ENCODE results near the gene MAGI2.

The MAGI2 gene

DNA sequence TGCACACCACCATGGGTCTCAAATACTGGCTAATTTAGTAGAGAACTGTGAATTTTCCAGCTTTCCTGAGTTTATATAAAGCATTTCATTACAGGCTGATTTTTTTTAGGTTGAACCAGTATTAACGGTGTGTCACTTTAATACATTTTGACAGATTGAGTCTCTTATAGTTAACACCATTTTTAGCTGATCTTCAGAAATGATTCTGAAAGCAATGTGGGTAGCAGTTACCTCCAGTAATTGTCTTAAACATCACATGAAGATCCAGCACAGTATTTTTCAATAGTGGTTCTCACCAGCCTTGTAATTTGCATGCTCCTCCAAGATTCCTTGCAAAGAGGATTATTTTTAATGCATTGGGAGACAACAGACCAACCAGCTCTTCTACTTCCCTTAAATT is 961.3 kb downstream of the MAGI2 start:
- TF ChIP-seq, protein P1, sequence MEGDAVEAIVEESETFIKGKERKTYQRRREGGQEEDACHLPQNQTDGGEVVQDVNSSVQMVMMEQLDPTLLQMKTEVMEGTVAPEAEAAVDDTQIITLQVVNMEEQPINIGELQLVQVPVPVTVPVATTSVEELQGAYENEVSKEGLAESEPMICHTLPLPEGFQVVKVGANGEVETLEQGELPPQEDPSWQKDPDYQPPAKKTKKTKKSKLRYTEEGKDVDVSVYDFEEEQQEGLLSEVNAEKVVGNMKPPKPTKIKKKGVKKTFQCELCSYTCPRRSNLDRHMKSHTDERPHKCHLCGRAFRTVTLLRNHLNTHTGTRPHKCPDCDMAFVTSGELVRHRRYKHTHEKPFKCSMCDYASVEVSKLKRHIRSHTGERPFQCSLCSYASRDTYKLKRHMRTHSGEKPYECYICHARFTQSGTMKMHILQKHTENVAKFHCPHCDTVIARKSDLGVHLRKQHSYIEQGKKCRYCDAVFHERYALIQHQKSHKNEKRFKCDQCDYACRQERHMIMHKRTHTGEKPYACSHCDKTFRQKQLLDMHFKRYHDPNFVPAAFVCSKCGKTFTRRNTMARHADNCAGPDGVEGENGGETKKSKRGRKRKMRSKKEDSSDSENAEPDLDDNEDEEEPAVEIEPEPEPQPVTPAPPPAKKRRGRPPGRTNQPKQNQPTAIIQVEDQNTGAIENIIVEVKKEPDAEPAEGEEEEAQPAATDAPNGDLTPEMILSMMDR (IDR thresholded peaks at IDR 0.05; ENCODE audit: low read depth, low read length, poor library complexity, severe bottlenecking) = no peak
- no peak for TF ChIP-seq EZH2phosphoT487 (IDR thresholded peaks at IDR 0.05; ENCODE audit: borderline replicate concordance, low read length)
- H3K9me3 ChIP-seq (ENCODE audit: control insufficient read depth, insufficient read depth, low read length) = no peaks in the 10 kb centered on the region
- H3F3A ChIP-seq (ENCODE audit: control insufficient read depth, insufficient read depth) = no peaks in the 10 kb centered on the region
- H3K36me3 ChIP-seq (ENCODE audit: control insufficient read depth, low read length) = no peaks in the 10 kb centered on the region
- H3K79me2 ChIP-seq (ENCODE audit: control insufficient read depth, low read length) = no peaks in the 10 kb centered on the region
- no peak overlapping the region for H3K4me3 ChIP-seq (ENCODE audit: low read length)
- no peaks in the 10 kb centered on the region for H3K27me3 ChIP-seq (ENCODE audit: control insufficient read depth, low read length)
- H3K27ac ChIP-seq (ENCODE audit: low read depth, low read length) = no peak overlapping the region
- no peak overlapping the region for H3K4me2 ChIP-seq (ENCODE audit: low read length)
- H4K20me1 ChIP-seq (ENCODE audit: control insufficient read depth, insufficient read depth, low read depth, low read length) = no peaks in the 10 kb centered on the region
- no peaks in the 10 kb centered on the region for H3K4me1 ChIP-seq (ENCODE audit: control insufficient read depth, low read length)
- H3K9me2 ChIP-seq (replicated peaks; ENCODE audit: control insufficient read depth, low read length) = no peaks in the 10 kb centered on the region

DNA sequence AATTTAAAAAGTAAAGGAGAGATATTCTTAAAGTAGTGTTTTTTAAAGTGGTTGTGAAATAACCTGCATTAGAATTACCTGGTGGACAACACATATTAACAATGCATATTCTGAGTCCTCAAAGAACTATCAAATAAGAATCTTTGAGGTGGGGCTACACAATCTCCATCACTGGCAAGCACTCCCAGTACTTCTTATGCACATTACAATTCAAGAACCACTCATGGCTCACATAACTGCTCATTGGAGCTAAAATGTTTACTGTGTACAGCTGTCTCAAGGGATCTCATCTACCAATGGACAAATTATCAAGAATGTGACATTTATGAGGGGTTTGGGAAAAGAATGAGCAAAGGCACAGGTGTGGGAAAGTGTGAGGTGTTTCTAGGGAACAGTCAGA is 962.9 kb downstream of the MAGI2 start:
- Histone ChIP-seq H3K4me2 (ENCODE audit: low read length) (no peak overlapping the region), H3K9me2 (replicated peaks; ENCODE audit: control insufficient read depth, low read length) (no peaks in the 10 kb centered on the region), H3K4me3 (ENCODE audit: low read length) (no peak overlapping the region), H3K27ac (ENCODE audit: low read depth, low read length) (no peak overlapping the region), H3F3A (ENCODE audit: control insufficient read depth, insufficient read depth) (no peaks in the 10 kb centered on the region), H4K20me1 (ENCODE audit: control insufficient read depth, insufficient read depth, low read depth, low read length) (no peaks in the 10 kb centered on the region), H3K27me3 (ENCODE audit: control insufficient read depth, low read length) (no peaks in the 10 kb centered on the region), H3K4me1 (ENCODE audit: control insufficient read depth, low read length) (no peaks in the 10 kb centered on the region), H3K9me3 (ENCODE audit: control insufficient read depth, insufficient read depth, low read length) (no peaks in the 10 kb centered on the region), H3K36me3 (ENCODE audit: control insufficient read depth, low read length) (no peaks in the 10 kb centered on the region), H3K79me2 (ENCODE audit: control insufficient read depth, low read length) (no peaks in the 10 kb centered on the region)
- TF ChIP-seq, protein P1 (IDR thresholded peaks at IDR 0.05; ENCODE audit: low read depth, low read length, poor library complexity, severe bottlenecking) = no peak
- TF ChIP-seq EZH2phosphoT487 (IDR thresholded peaks at IDR 0.05; ENCODE audit: borderline replicate concordance, low read length) = no peak

DNA sequence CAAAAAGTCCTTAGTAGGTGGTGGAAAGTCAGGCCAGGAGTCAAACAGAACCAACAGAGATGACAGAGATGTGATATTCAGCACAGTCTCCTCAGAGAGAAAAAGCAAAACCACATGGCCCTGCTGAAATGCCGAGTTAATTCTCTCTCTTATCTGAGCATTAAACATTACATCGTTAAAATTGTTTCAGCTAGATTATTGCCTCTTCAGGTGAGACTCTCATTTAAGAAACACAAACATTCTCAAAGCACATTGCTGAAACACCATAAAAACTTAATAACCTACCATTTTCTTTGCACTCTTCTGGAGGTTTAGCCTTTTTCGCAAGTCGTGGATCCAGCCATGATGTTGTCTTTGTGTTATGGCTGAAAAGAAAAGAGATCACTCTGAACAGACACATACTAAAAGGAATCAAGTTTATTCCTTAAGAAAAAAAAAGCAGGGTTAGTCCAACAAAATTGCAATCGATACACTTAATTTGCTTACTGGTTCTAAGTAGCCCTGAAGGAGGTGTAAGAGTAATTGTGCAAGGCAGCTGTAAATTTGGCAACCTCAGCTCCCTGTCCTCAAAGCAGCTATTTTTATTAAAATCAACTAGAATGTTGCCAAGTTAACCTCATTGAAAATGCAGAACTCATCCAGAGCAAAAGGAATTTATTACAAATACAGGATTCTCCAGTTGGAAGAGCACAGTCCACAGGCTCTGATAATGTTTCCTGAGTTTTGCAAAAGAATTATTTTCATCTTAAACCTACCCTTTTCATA is 963.8 kb downstream of the MAGI2 start:
- Histone ChIP-seq H3K4me2 (ENCODE audit: low read length) (no peak overlapping the region), H3F3A (ENCODE audit: control insufficient read depth, insufficient read depth) (no peaks in the 10 kb centered on the region), H3K9me3 (ENCODE audit: control insufficient read depth, insufficient read depth, low read length) (no peaks in the 10 kb centered on the region), H3K9me2 (replicated peaks; ENCODE audit: control insufficient read depth, low read length) (no peaks in the 10 kb centered on the region), H3K36me3 (ENCODE audit: control insufficient read depth, low read length) (no peaks in the 10 kb centered on the region), H3K4me3 (ENCODE audit: low read length) (no peak overlapping the region), H3K27me3 (ENCODE audit: control insufficient read depth, low read length) (no peaks in the 10 kb centered on the region), H4K20me1 (ENCODE audit: control insufficient read depth, insufficient read depth, low read depth, low read length) (no peaks in the 10 kb centered on the region), H3K4me1 (ENCODE audit: control insufficient read depth, low read length) (no peaks in the 10 kb centered on the region), H3K79me2 (ENCODE audit: control insufficient read depth, low read length) (no peaks in the 10 kb centered on the region), H3K27ac (ENCODE audit: low read depth, low read length) (no peak overlapping the region)
- TF ChIP-seq EZH2phosphoT487 (IDR thresholded peaks at IDR 0.05; ENCODE audit: borderline replicate concordance, low read length) = no peak
- TF ChIP-seq, protein P1 (IDR thresholded peaks at IDR 0.05; ENCODE audit: low read depth, low read length, poor library complexity, severe bottlenecking) = no peak
